Measurements from ENCODE around the gene HCST. TPM values are rescaled to one million over a fixed set of nuclear protein-coding genes. Genes with fewer than 3 reads are reported as not detected.

Gene HCST
- total RNA-seq, 4 donors from 2014 or later, result 10.5 to 37.6 (median 15.5) TPM

GRCh38 chr19:35949131-35949530, 46.8 kb downstream of the HCST start:
- DNase-seq (ENCODE audit: low spot score in 2 of 2), result no peak
- 15 to 37% methylated on average over 2 of the region's 2 CpGs for WGBS, 2 donors
- no peak overlapping the region for H3K4me3 ChIP-seq
- peaks cover 0 to 23% (median 0%) of the 10 kb centered on the region in 3 donors for H3K36me3 ChIP-seq
- no peak overlapping the region for H3K27ac ChIP-seq
- no peaks in the 10 kb centered on the region for H3K27me3 ChIP-seq
- no peaks in the 10 kb centered on the region for H3K9me3 ChIP-seq
- peaks cover 0 to 12% (median 3%) of the 10 kb centered on the region in 4 donors for H3K4me1 ChIP-seq
- TF ChIP-seq EP300 (IDR thresholded peaks at IDR 0.05) (no peak), POLR2A (IDR thresholded peaks at IDR 0.05) (no peak), CTCF (IDR thresholded peaks at IDR 0.05) (no peak)

Small RNA genes lying within 50 kb of the gene (small RNA-seq; reads per million reads assigned to genes)
- gene RN7SL402P, result not detected

Other genes with a start within 250 kb of the HCST start
- gene UPK1A, start 236.0 kb upstream of the HCST start, total RNA-seq, result not detected
- not detected for gene ZBTB32, start 198.0 kb upstream of the HCST start, total RNA-seq
- 10 to 100 TPM; 12.9 to 38.7 (median 25.5) TPM for gene KMT2B, start 184.5 kb upstream of the HCST start, total RNA-seq
- 10 to 100 TPM in 2 of 4 donors, 1 to 10 TPM in 2; 4.8 to 25.5 (median 10.7) TPM for gene IGFLR1, start 160.1 kb upstream of the HCST start, total RNA-seq
- 10 to 100 TPM; 17.8 to 51.1 (median 43.2) TPM for gene U2AF1L4, start 157.1 kb upstream of the HCST start, total RNA-seq
- 10 to 100 TPM; 33.1 to 46.7 (median 40.3) TPM for gene PSENEN, start 156.9 kb upstream of the HCST start, total RNA-seq
- 10 to 100 TPM; 18.1 to 32.7 (median 20.6) TPM for gene LIN37, start 154.0 kb upstream of the HCST start, total RNA-seq
- gene HSPB6, start 145.5 kb upstream of the HCST start, total RNA-seq, result 100 to 1,000 TPM in 3 of 4 donors, 10 to 100 TPM in 1; 85.2 to 190 (median 124) TPM
- gene PROSER3, start 144.4 kb upstream of the HCST start, total RNA-seq, result 10 to 100 TPM; 14.2 to 32.7 (median 19.9) TPM
- 10 to 100 TPM in 3 of 4 donors, 1 to 10 TPM in 1; 6.6 to 46.8 (median 26.1) TPM for gene ARHGAP33, start 127.0 kb upstream of the HCST start, total RNA-seq
- not detected for gene PRODH2, start 89.7 kb upstream of the HCST start, total RNA-seq
- not detected for gene NPHS1, start 50.0 kb upstream of the HCST start, total RNA-seq
- gene KIRREL2, start 45.6 kb upstream of the HCST start, total RNA-seq, result under 1 TPM in 1 of 4 donors, not detected in 3; 0.44 TPM
- gene APLP1, start 34.0 kb upstream of the HCST start, total RNA-seq, result 10 to 100 TPM in 2 of 4 donors, 1 to 10 TPM in 2; 8.7 to 19.7 (median 10.7) TPM
- 10 to 100 TPM; 15.1 to 23.8 (median 21.8) TPM for gene NFKBID, start 2.0 kb upstream of the HCST start, total RNA-seq
- gene TYROBP, start 5.8 kb downstream of the HCST start, total RNA-seq, result 100 to 1,000 TPM in 3 of 4 donors, 10 to 100 TPM in 1; 41.4 to 122 (median 117) TPM
- gene LRFN3, start 33.8 kb downstream of the HCST start, total RNA-seq, result 10 to 100 TPM in 2 of 4 donors, 1 to 10 TPM in 2; 5.0 to 20.4 (median 8.6) TPM
- 10 to 100 TPM; 67.8 to 88.9 (median 77.1) TPM for gene SDHAF1, start 92.7 kb downstream of the HCST start, total RNA-seq
- gene SYNE4, start 106.3 kb downstream of the HCST start, total RNA-seq, result 1 to 10 TPM in 1 of 4 donors, under 1 TPM in 2, not detected in 1; 0.21 to 2.1 (median 0.98) TPM
- 10 to 100 TPM; 25.3 to 46.0 (median 33.9) TPM for gene ALKBH6, start 111.7 kb downstream of the HCST start, total RNA-seq
- 10 to 100 TPM; 20.1 to 44.7 (median 24.6) TPM for gene CLIP3, start 130.3 kb downstream of the HCST start, total RNA-seq
- gene THAP8, start 151.8 kb downstream of the HCST start, total RNA-seq, result 10 to 100 TPM; 11.4 to 21.0 (median 16.0) TPM
- 1 to 10 TPM in 2 of 4 donors, under 1 TPM in 2; 0.42 to 2.1 (median 1.4) TPM for gene WDR62, start 152.4 kb downstream of the HCST start, total RNA-seq
- gene OVOL3, start 208.6 kb downstream of the HCST start, total RNA-seq, result not detected
- 10 to 100 TPM; 54.2 to 98.4 (median 77.4) TPM for gene POLR2I, start 212.3 kb downstream of the HCST start, total RNA-seq
- 100 to 1,000 TPM; 183 to 254 (median 225) TPM for gene TBCB, start 212.9 kb downstream of the HCST start, total RNA-seq
- gene CAPNS1, start 237.5 kb downstream of the HCST start, total RNA-seq, result 100 to 1,000 TPM; 179 to 235 (median 213) TPM
- 10 to 100 TPM; 18.4 to 73.9 (median 35.5) TPM for gene COX7A1, start 249.9 kb downstream of the HCST start, total RNA-seq